Inferior parietal cortex (tissue), 1 donor: Measurements from ENCODE around the gene TMEM185A.
A peak's percentile ranks its signal among the peaks of the same experiment; 100 is the strongest.
"Not testable (repeated sequence)": the region's sequence is repeated elsewhere in the genome, so short reads cannot be mapped to it uniquely, and the experiment has no call there.

Source experiments
- DNase-seq: peaks from one replicate; pipeline ENCODE4 v3.0.0-alpha.2; 2016; ENCODE audit errors: extremely low spot score

Gene TMEM185A

DNA sequence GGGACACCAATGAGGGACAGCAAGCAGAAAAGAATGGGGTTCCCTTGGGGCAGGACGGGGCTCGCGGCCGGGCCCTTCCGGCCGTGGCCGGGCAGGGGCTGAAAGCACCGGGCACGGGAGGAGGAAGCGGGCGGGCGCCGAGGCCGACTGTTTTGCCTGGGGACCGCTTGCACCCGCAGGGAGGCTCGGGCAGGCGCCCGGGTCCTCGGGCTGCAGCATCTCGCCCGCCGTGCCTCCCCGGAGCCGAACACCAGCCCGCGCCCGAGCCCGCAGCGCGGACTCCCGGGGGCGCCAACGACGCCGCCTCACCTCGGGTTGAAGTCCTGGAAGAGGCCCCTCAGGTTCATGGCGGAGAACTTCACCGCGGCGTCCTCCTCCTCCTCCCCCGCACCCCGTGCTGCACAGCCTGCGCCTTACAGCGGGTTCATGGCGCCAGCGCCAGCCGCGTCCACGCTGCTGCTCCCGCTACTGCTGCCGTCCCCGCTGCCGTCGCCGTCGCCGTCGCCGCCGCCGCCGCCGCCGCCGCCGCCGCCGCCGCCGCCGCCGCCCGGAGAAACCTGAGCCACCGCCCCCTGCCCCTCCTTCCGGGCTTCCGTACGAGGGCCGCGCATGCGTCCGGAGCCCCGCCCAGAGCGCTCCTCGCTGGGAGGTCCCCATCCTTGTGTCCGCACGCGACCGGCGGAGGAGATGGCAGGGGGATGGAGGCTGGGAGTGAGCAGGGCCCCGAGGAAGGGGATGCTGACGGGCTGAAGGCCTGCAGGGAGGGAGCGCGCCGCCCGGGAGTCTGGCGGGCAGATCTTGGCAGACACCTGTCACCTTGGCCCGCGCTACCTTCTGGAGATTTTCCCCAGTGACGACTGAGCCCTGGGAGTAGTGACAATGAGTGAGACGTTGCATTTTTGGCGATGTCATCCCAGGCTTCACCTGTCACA, at the start of gene TMEM185A:
Gene TMEM185A, minus strand, starts transcription at position 559 of the 932 bp plus-strand sequence. Its CDS starts 212 bp downstream, at position 347.
- peak; percentile 40 for DNase-seq

GRCh38 chrX:149681182-149681581, 49.6 kb upstream of the TMEM185A start:
- no peak for DNase-seq

DNA sequence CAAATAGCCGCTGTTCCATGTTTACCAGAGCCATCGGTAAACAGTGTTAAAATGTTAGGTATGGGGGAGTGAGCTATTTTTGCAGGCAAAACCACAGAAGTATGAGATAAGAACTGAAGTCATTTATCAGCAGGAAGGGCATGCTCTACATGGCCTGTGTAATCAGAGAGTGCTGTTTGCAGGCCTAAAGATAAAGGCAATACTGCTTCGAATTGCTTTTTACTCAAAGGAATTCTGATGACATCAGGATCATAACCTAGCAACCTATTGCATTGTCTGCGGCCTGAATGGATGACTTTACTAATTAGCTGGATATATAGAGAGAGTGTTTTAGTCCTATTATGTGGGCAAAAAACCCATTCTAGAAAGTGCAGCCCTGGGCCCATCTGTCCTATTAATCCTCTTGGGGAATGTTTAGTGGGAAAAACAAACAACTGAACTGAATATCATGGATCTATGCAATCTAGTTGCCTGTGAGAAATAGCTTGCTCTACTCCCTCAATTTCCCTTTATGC, 47.6 kb upstream of the TMEM185A start:
- DNase-seq, result not testable (repeated sequence)

- not testable (repeated sequence) for DNase-seq
Measured at GRCh38 chrX:149675554-149675953, 44.0 kb upstream of the TMEM185A start.

DNA sequence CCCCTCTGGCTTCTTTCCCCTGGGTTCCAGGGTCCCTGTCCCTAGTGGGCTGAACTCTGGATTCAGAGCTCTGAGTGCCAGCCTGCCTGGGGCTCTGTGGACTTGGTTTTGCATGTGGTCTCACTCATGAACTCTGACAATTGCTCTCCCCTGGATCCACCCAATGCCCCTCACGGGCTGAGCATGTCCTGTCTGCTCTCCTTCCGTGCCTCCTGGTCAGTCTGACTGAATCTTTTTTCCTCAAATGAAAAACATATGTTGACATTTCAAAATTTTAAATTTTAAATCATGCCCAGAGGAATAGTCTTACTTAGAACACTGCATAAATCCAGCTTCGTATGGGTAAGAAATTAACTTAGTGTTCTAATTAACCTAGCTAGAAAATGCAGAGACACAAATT, 43.5 kb upstream of the TMEM185A start:
- not testable (repeated sequence) for DNase-seq

DNA sequence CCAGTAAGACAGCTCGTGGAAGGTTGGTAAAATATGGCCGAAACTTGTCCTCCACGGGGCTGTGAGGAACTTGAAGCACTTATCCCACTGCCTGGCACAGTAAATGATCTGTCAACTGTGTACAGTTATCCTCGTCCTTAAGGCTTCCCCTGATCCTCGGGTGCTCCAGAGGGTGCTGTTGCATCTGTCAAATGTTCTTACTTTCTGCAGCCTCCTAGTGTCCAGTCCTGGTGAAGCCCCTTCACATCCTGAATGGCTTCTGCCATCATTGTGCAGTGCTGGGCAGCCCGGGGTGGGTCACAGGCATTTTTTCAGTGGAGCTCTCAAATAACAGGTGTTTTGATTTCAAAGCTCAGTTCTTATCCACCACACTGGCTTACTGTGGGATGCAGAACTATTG, 29.0 kb upstream of the TMEM185A start:
- not testable (repeated sequence) for DNase-seq

DNA sequence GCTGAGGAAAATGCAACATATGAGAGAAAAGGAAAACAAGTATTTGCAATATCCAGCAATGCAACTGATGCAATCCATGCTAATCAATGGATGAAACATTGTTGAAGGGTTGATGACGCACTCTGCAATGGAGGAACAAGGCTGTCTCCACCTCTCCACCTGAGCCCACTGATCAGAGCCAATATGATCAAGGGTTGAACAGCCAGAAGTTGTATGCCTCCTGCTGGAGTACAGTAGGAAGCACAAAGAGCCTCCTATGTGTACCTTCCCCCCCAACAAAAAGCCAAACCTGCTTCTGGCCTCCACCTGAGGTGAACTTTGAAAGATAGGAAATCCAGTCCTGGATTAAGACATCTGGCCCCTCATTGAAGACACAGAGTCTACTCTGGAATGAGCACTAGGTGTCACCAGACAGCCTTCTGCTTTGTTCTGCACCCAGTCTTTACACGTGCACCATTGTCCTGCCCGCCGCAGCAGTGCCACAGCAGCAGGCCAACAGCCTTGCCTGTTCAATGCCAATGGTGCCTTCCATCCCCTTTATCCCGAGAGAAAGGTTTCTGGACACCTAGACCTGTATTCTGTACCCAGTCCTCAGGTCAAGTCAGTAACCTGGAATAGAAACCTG, 24.8 kb upstream of the TMEM185A start:
- DNase-seq, result not testable (repeated sequence)

GRCh38 chrX:149652232-149652981, 20.8 kb upstream of the TMEM185A start:
- no peak for DNase-seq

GRCh38 chrX:149650162-149650561, 18.6 kb upstream of the TMEM185A start:
- DNase-seq, result no peak

DNA sequence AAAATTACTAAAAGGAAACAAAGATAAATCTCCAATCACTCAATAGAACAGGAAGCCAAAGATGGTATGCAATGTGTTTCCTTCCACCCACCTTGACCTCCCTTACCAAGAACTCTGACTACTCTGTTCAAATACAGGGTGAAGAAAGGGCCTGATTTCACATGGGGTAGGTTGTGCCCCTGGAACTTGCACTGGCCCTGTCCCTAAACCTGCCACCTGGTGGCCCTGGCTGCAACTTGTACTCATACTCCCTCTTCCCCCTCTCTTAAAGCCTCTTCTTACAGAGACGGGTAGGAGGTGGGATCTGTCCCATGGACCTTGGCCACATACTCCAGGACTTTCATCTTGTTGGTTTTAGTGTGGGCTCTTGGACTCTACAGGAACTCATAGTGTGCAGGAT, 17.3 kb upstream of the TMEM185A start:
- DNase-seq, result no peak

DNA sequence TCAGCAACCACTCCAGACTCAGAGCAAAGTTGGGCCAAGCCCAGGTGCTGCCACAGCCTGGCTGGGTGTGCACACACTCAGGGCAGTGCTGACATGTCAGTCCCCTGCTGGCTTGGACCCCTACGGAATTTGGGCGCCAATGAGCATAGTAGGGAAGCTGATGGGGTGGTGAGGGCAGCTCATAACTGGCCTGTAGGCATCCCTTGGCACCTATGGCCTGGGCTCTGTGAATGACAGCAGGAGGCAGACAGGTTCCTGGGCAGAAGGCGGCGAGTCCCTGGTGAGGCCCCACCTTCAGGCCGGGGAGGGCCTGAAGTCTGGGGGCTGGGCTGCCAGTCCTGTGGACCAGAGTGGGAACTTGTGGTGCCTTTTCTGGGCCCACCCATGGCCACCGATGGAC, 15.9 kb upstream of the TMEM185A start:
- DNase-seq, result no peak

GRCh38 chrX:149643496-149643895, 11.9 kb upstream of the TMEM185A start:
- DNase-seq, result no peak

DNA sequence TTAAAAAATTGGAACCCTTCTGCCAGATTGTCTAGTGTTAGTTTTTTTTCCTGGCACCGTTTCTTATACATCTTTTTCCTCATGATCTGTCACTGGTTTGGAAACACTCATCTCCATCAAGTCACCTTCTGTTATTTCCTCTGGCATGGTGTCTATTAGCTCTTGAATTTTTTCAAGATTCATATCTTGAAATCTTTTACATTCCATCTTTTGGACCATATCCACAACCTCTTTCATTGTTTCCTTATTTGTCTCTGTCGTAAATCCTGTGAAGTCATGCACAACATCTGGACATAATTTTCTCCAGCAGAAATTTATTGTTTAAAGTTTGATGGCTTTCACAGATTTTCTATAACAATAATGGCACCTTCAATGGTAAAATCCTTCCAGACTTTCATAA, 10.2 kb upstream of the TMEM185A start:
- no peak for DNase-seq

- DNase-seq, result no peak
Measured at GRCh38 chrX:149641432-149641831, 9.8 kb upstream of the TMEM185A start.

GRCh38 chrX:149639568-149639967, 8.0 kb upstream of the TMEM185A start:
- DNase-seq, result no peak

GRCh38 chrX:149638860-149639259, 7.3 kb upstream of the TMEM185A start:
- no peak for DNase-seq

DNA sequence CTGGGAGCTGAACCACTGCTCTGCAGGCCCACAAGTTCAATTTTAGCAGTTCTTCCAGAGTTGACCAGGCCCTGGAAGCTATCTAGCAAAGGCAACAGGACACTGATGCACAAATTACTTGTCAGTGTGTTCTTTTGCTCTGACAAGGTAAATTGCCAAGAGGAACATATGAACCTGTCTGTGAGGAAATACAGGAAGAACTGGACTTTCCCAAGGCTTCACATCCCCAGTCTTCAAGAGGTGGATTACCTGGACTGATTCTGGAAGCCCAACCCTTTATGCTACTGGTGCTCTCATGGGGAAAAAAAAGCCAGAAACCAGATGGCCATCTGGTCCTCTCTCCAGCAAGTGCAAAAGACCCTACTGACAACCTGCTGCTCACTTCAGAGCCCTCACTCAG, 1.9 kb upstream of the TMEM185A start:
- no peak for DNase-seq

DNA sequence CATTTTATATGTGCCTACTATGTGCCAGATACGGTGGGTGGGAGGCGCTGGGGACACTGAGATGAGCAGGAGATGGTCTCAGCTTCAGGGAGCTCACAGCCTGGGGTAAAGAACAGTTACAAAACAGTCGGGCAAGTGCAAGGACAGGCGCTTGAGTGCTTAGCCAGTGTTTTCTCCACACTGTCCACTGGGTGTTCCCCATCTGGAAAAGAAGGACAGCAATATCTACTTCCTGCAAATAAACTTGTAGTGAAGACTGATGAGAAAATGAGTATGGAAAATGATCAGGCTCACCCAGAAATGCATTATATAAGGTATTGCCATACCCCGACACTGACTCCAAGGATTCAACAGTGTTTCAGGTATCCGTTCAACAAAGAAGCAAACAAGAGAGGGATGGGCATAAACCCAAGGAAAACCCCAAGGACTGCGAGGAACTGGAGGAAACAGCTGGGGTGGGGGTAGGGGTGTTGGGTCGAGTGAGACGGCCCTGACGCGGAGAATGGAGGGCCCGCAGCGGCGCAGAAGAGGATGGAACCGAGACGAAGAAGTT, 835 bp downstream of the TMEM185A start:
- DNase-seq, result peak; percentile 12

DNA sequence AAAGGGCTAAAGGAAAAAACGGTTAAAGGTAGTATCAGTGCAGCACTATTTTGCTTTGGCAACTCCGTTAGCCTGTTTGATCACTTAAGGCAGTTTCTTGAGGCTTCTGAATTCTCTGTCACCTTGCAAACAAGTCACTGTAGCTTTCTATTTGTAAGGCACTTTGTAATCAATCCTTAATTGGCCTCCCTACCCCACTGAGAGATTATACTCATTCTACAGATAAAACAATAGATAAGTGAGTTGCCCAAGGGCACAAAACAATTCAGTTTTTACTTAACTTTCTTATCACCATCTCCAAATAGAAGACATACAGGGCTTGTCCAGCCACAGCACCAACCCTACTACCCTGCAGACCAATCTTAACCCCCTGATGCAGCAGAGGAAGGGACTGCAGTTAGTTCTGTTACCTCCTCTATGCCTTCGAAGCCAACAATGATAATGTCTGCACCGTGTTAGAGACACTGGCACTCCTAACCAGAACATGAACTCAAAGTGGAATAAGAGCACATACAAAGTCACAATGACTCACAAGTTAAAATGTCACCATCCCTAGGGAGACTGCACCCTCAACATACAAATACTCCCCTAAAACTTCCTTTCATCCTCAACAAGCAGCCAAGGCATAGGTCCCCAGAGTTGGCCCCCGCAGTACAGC, 1.7 kb downstream of the TMEM185A start:
- no peak for DNase-seq

GRCh38 chrX:149628768-149629167, 2.8 kb downstream of the TMEM185A start:
- no peak for DNase-seq

- DNase-seq, result no peak
Measured at GRCh38 chrX:149628280-149628679, 3.3 kb downstream of the TMEM185A start.
